Trophoblast cell (in vitro differentiated cells and primary cell): ENCODE data around the gene SLC29A3.

ENCODE experiments used
- DNase-seq, 2 donors: peaks; one replicate each; pipeline ENCODE4 v3.0.0-alpha.2; 2016
- H2AFZ ChIP-seq: 2 replicates; pipeline ENCODE4 v1.6.1; 2013; ENCODE audit warnings: low read length, moderate library complexity, mild to moderate bottlenecking; ENCODE audit not compliant: insufficient read depth, poor library complexity
- H2AK5ac ChIP-seq: 2 replicates; pipeline ENCODE4 v1.6.1; 2013; ENCODE audit warnings: mild to moderate bottlenecking, low read length
- H2BK120ac ChIP-seq: 2 replicates; pipeline ENCODE4 v1.6.1; 2013; ENCODE audit warnings: low read length, mild to moderate bottlenecking, moderate library complexity; ENCODE audit not compliant: insufficient read depth, poor library complexity
- H2BK12ac ChIP-seq: 2 replicates; pipeline ENCODE4 v1.6.1; 2013; ENCODE audit warnings: mild to moderate bottlenecking, low read length, moderate library complexity
- H2BK5ac ChIP-seq: 2 replicates; pipeline ENCODE4 v1.6.1; 2013; ENCODE audit warnings: low read length, low read depth, moderate library complexity, mild to moderate bottlenecking; ENCODE audit not compliant: poor library complexity
- H3K14ac ChIP-seq: 2 replicates; pipeline ENCODE4 v1.6.1; 2013; ENCODE audit warnings: mild to moderate bottlenecking, low read length
- H3K18ac ChIP-seq: 2 replicates; pipeline ENCODE4 v1.6.1; 2013; ENCODE audit warnings: mild to moderate bottlenecking, low read length
- H3K23ac ChIP-seq: 2 replicates; pipeline ENCODE4 v1.6.1; 2013; ENCODE audit warnings: low read length
- H3K27ac ChIP-seq: 2 replicates; pipeline ENCODE4 v1.5.1; 2013; ENCODE audit warnings: low read depth, mild to moderate bottlenecking, inconsistent platforms, low read length, moderate library complexity
- H3K27me3 ChIP-seq: 2 replicates; pipeline ENCODE4 v1.6.1; 2013; ENCODE audit warnings: inconsistent platforms, mild to moderate bottlenecking, low read length, moderate library complexity; ENCODE audit not compliant: insufficient read depth
- H3K36me3 ChIP-seq, 2 experiments: 1 replicate in 1 of 2; 2 replicates in 1 of 2; pipeline ENCODE4 v1.6.1; 2013; ENCODE audit warnings: low read length in 2 of 2, mild to moderate bottlenecking in 2 of 2, moderate library complexity in 1 of 2; ENCODE audit not compliant: insufficient read depth in 2 of 2, control insufficient read depth in 1 of 2
- H3K4ac ChIP-seq: 2 replicates; pipeline ENCODE4 v1.6.1; 2013; ENCODE audit warnings: low read depth, mild to moderate bottlenecking, low read length, moderate library complexity
- H3K4me1 ChIP-seq, 2 experiments: 1 replicate in 1 of 2; 2 replicates in 1 of 2; pipeline ENCODE4 v1.6.1; 2013; ENCODE audit warnings: low read length in 2 of 2, mild to moderate bottlenecking in 2 of 2, moderate library complexity in 1 of 2; ENCODE audit not compliant: insufficient read depth in 2 of 2, control insufficient read depth in 1 of 2
- H3K4me2 ChIP-seq: 2 replicates; pipeline ENCODE4 v1.6.1; 2013; ENCODE audit warnings: inconsistent platforms, mild to moderate bottlenecking, low read length, moderate library complexity
- H3K4me3 ChIP-seq: 2 replicates; pipeline ENCODE4 v1.5.1; 2013; ENCODE audit warnings: mild to moderate bottlenecking, low read depth, low read length, inconsistent platforms
- H3K79me1 ChIP-seq: one replicate; pipeline ENCODE4 v1.6.1; 2013; ENCODE audit warnings: low read length
- H3K79me2 ChIP-seq: 2 replicates; pipeline ENCODE4 v1.6.1; 2013; ENCODE audit warnings: low read length, mild to moderate bottlenecking; ENCODE audit not compliant: control insufficient read depth, insufficient read depth, poor library complexity
- H3K9ac ChIP-seq: 2 replicates; pipeline ENCODE4 v1.6.1; 2013; ENCODE audit warnings: mild to moderate bottlenecking, low read length
- H3K9me3 ChIP-seq: 2 replicates; pipeline ENCODE4 v1.6.1; 2013; ENCODE audit warnings: low read depth, mild to moderate bottlenecking, control low read depth, inconsistent platforms, low read length; ENCODE audit not compliant: insufficient read depth
- H4K12ac ChIP-seq: 2 replicates; pipeline ENCODE4 v1.6.1; 2013; ENCODE audit warnings: low read depth, mild to moderate bottlenecking, low read length, moderate library complexity
- H4K8ac ChIP-seq: 2 replicates; pipeline ENCODE4 v1.6.1; 2013; ENCODE audit warnings: low read depth, mild to moderate bottlenecking, low read length, moderate library complexity
- H4K91ac ChIP-seq: one replicate; pipeline ENCODE4 v1.6.1; 2013; ENCODE audit warnings: low read depth, mild to moderate bottlenecking, low read length, moderate library complexity
- WGBS: extraction: QIAGEN DNeasy Blood & Tissue Kit; methylation state at CpG from one replicate; pipeline ENCODE4 v1.1.7; 2013; ENCODE audit warnings: missing lambda C conversion rate; ENCODE audit not compliant: insufficient read length, insufficient coverage; ENCODE audit errors: extremely low coverage; 5-methylcytosine and 5-hydroxymethylcytosine counted together

The SLC29A3 gene

GRCh38 chr10:71297343-71297742 lies 21.7 kb upstream of the SLC29A3 start:
- Histone ChIP-seq H3K9me3 (peaks cover 2% of the 10 kb centered on the region), H4K91ac (no peak overlapping the region), H2BK12ac (no peak overlapping the region), H3K27me3 (no peaks in the 10 kb centered on the region), H3K9ac (no peak overlapping the region), H3K36me3 (peaks cover 86 to 93% of the 10 kb centered on the region in 2 experiments), H3K23ac (no peak overlapping the region), H4K8ac (no peak overlapping the region), H3K79me1 (no peaks in the 10 kb centered on the region), H3K14ac (no peak overlapping the region), H3K79me2 (no peaks in the 10 kb centered on the region), H2AK5ac (no peak overlapping the region), H4K12ac (no peak overlapping the region), H3K4me1 (no peaks in the 10 kb centered on the region), H3K18ac (no peak overlapping the region), H2AFZ (no peak overlapping the region), H2BK120ac (no peak overlapping the region), H2BK5ac (no peak overlapping the region), H3K27ac (no peak overlapping the region), H3K4ac (no peak overlapping the region), H3K4me2 (no peak overlapping the region), H3K4me3 (no peak overlapping the region)
- DNase-seq: no peak
- no CpG with 5 or more reads among the region's 3 CpGs for WGBS

- no CpG with 5 or more reads among the region's 14 CpGs for WGBS
- no peak overlapping the region for H3K4me3 ChIP-seq
- no peak overlapping the region for H2AK5ac ChIP-seq
- H3K79me1 ChIP-seq: no peaks in the 10 kb centered on the region
- no peaks in the 10 kb centered on the region for H3K27me3 ChIP-seq
- no peak overlapping the region for H3K9ac ChIP-seq
- no peak overlapping the region for H4K8ac ChIP-seq
- H2BK120ac ChIP-seq: no peak overlapping the region
- no peak overlapping the region for H2BK12ac ChIP-seq
- H4K91ac ChIP-seq: no peak overlapping the region
- H2BK5ac ChIP-seq: no peak overlapping the region
- peaks cover 78 to 91% of the 10 kb centered on the region in 2 experiments for H3K36me3 ChIP-seq
- H3K23ac ChIP-seq: no peak overlapping the region
- no peak overlapping the region for H4K12ac ChIP-seq
- H2AFZ ChIP-seq: no peak overlapping the region
- no peak overlapping the region for H3K4ac ChIP-seq
- peaks cover 2% of the 10 kb centered on the region for H3K9me3 ChIP-seq
- DNase-seq: no peak
- H3K4me1 ChIP-seq: no peaks in the 10 kb centered on the region
- no peak overlapping the region for H3K18ac ChIP-seq
- H3K4me2 ChIP-seq: no peak overlapping the region
- no peaks in the 10 kb centered on the region for H3K79me2 ChIP-seq
- H3K27ac ChIP-seq: no peak overlapping the region
- H3K14ac ChIP-seq: no peak overlapping the region
Observed at GRCh38 chr10:71299071-71299785, 19.8 kb upstream of the SLC29A3 start.

GRCh38 chr10:71300555-71301370 lies 18.3 kb upstream of the SLC29A3 start:
- no peak overlapping the region for H4K91ac ChIP-seq
- H3K4me2 ChIP-seq: no peak overlapping the region
- no peaks in the 10 kb centered on the region for H3K79me1 ChIP-seq
- H4K8ac ChIP-seq: no peak overlapping the region
- no peak overlapping the region for H4K12ac ChIP-seq
- H3K27ac ChIP-seq: no peak overlapping the region
- no peak for DNase-seq
- H3K23ac ChIP-seq: no peak overlapping the region
- no peak overlapping the region for H3K18ac ChIP-seq
- no peak overlapping the region for H3K14ac ChIP-seq
- H3K4me3 ChIP-seq: no peak overlapping the region
- H2AFZ ChIP-seq: no peak overlapping the region
- no peak overlapping the region for H2BK120ac ChIP-seq
- H3K9me3 ChIP-seq: peaks cover under 1% of the 10 kb centered on the region
- H3K27me3 ChIP-seq: no peaks in the 10 kb centered on the region
- no peak overlapping the region for H3K4ac ChIP-seq
- H2AK5ac ChIP-seq: no peak overlapping the region
- H3K4me1 ChIP-seq: no peaks in the 10 kb centered on the region
- no peak overlapping the region for H3K9ac ChIP-seq
- H2BK12ac ChIP-seq: no peak overlapping the region
- no peaks in the 10 kb centered on the region for H3K79me2 ChIP-seq
- no CpG with 5 or more reads among the region's 16 CpGs for WGBS
- peaks cover 70 to 86% of the 10 kb centered on the region in 2 experiments for H3K36me3 ChIP-seq
- no peak overlapping the region for H2BK5ac ChIP-seq

- Histone ChIP-seq H3K9me3 (no peaks in the 10 kb centered on the region), H3K9ac (no peak overlapping the region), H3K79me1 (no peaks in the 10 kb centered on the region), H3K18ac (no peak overlapping the region), H3K27me3 (no peaks in the 10 kb centered on the region), H3K79me2 (no peaks in the 10 kb centered on the region), H2AK5ac (no peak overlapping the region), H3K23ac (no peak overlapping the region), H4K12ac (no peak overlapping the region), H4K91ac (no peak overlapping the region), H3K4me3 (no peak overlapping the region), H2AFZ (no peak overlapping the region), H2BK120ac (no peak overlapping the region), H3K14ac (no peak overlapping the region), H4K8ac (no peak overlapping the region), H3K4me2 (no peak overlapping the region), H3K4me1 (no peaks in the 10 kb centered on the region), H2BK12ac (no peak overlapping the region), H2BK5ac (no peak overlapping the region), H3K36me3 (peaks cover 63 to 82% of the 10 kb centered on the region in 2 experiments), H3K27ac (no peak overlapping the region), H3K4ac (no peak overlapping the region)
- no peak for DNase-seq
- WGBS: no CpG with 5 or more reads among the region's 12 CpGs
Observed at GRCh38 chr10:71301371-71301916, 17.6 kb upstream of the SLC29A3 start.
